Putamen (tissue), 1 donor: ENCODE results near the gene BNIP3.
A peak's percentile ranks its signal among the peaks of the same experiment; 100 is the strongest.
"Not testable (repeated sequence)": the region's sequence is repeated elsewhere in the genome, so short reads cannot be mapped to it uniquely, and the experiment has no call there.

ENCODE experiments used
- DNase-seq: peaks from one replicate; pipeline ENCODE4 v3.0.0-alpha.2; 2016; ENCODE audit warnings: low spot score

BNIP3 gene

GRCh38 chr10:131929122-131929845, 52.4 kb downstream of the BNIP3 start:
- no peak for DNase-seq

GRCh38 chr10:131928248-131929095, 53.3 kb downstream of the BNIP3 start:
- no peak for DNase-seq

GRCh38 chr10:131926743-131927595, 54.8 kb downstream of the BNIP3 start:
- no peak for DNase-seq

GRCh38 chr10:131926253-131926652, 55.5 kb downstream of the BNIP3 start:
- DNase-seq: no peak

- DNase-seq: peak; percentile 42
These were observed 56.0 kb downstream of the BNIP3 start for GRCh38 chr10:131925716-131926115.

GRCh38 chr10:131925011-131925649, 56.6 kb downstream of the BNIP3 start:
- DNase-seq: no peak

- DNase-seq: no peak
These were observed 58.5 kb downstream of the BNIP3 start for GRCh38 chr10:131923038-131923756.

GRCh38 chr10:131921184-131921583, 60.5 kb downstream of the BNIP3 start:
- DNase-seq: peak; percentile 41

GRCh38 chr10:131920693-131921092, 61.0 kb downstream of the BNIP3 start:
- no peak for DNase-seq

- DNase-seq: no peak
These were observed 61.6 kb downstream of the BNIP3 start for GRCh38 chr10:131920151-131920550.

- DNase-seq: not testable (repeated sequence)
These were observed 62.3 kb downstream of the BNIP3 start for GRCh38 chr10:131919461-131919860.
